GM19099 (cell line): ENCODE data around the gene CXorf58.

Experiments
- POLR2A ChIP-seq: IDR thresholded peaks from 3 replicates; pipeline ENCODE4 v1.6.1; 2011; ENCODE audit warnings: low read depth; ENCODE audit not compliant: insufficient read length; ENCODE audit errors: extremely low read depth

Gene CXorf58

DNA sequence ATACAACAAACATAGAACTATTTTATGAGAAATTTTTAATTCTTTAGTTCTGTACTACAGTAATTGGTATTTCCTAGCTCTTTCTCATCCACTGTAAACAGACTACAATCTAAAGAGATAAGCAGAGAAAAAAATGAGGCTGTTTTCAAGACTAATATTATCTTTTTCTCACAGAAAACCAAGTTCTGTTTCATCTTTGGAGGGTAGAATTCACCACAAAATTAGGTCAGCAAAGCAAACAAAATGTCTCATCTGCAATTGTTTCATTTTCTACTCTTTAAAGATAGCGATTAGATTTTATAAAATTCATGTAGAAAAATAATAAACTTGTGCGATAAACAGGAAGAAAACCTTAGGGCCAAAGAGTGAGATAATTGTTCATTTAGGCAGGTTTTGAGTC, 10.8 kb upstream of the CXorf58 start:
- TF ChIP-seq POLR2A, result no peak

DNA sequence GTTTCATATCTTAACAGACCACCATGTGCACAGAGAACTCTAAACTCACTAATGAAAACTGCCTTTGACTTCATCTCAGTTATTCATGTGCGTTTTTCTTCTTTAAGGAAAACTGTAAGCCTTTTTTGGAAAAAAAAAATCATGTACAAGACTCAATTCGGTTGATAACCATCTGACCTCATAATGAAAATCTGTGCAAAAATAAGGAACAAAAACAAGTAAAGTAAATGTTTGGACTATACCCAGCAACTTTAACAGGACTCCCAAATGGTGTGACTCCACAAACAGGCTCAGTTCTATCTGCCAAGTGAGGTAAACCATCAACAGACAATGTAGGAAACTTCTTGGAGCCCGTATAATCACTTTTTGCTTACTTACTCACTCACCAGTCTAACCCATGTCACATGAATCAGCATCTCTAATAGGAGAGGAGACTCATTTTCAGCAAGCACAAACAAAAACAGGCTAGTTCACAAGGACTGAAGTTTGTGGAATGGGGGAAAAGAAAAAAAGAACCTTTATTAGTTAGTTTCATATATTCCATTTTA, 9.3 kb upstream of the CXorf58 start:
- TF ChIP-seq POLR2A, result no peak

- no peak for TF ChIP-seq POLR2A
Measured at GRCh38 chrX:23900220-23900797, 7.5 kb upstream of the CXorf58 start.

- no peak for TF ChIP-seq POLR2A
Measured at GRCh38 chrX:23901060-23901459, 6.7 kb upstream of the CXorf58 start.

DNA sequence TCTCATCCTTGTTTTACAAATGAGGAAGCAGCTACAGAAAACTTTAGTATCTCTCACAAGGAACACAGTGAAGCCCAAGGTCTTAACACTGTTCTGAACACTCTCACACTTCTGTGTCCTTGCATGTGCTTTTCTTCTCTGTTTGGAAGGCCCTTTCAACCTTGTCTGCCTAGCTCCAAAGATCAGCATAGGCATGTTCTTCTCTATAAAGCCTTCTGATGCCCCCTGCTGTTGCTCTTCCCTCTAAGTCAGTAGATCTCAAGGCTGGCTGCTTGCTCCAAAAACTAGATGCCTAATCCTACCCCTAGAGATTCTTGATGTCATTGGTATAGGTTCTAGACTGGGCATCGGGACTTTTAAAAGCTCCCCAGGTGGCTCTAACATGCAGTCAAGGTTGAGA, 6.0 kb upstream of the CXorf58 start:
- no peak for TF ChIP-seq POLR2A

DNA sequence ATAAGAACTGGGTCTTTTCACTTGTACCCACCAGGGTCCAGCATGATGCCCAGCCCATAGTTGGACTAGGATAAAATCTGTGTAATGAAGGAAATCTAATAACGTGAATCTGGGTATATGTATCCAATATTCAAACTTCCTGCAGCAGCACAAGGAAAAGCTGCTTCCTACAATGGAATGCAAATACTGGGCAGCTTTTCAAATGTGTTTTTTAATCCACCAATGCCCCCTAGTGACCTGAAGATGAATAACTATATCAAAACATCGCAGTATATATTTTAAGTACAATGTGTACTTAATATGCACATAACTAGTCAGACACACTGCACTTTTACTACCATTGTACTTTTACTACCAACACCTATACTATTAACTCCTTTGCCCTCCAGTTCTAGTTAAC, 5.4 kb upstream of the CXorf58 start:
- no peak for TF ChIP-seq POLR2A

DNA sequence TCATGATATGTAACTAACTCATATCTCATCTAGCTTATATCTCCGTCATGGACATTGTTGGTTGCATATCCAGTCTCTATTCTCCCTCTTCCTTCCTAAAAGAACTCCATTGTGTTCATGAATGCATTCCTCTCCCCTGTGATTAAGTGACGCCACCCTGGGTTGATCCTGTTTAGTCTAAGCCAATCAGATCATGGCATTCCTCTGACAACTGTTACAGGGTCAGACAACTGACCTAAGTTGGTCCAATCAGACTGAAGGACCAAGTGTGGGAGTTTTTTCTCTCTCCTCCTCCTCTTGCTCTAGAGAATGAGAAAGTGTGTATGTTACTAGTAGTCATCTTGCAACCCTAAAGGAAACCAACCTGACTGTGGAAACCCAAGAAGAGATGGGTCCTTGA, 3.7 kb upstream of the CXorf58 start:
- TF ChIP-seq POLR2A, result no peak

- no peak for TF ChIP-seq POLR2A
Measured at GRCh38 chrX:23907111-23907497, 702 bp upstream of the CXorf58 start.

- TF ChIP-seq POLR2A, result no peak
Measured at GRCh38 chrX:23908219-23909004, 606 bp downstream of the CXorf58 start.

GRCh38 chrX:23911126-23911835, 3.5 kb downstream of the CXorf58 start:
- no peak for TF ChIP-seq POLR2A

DNA sequence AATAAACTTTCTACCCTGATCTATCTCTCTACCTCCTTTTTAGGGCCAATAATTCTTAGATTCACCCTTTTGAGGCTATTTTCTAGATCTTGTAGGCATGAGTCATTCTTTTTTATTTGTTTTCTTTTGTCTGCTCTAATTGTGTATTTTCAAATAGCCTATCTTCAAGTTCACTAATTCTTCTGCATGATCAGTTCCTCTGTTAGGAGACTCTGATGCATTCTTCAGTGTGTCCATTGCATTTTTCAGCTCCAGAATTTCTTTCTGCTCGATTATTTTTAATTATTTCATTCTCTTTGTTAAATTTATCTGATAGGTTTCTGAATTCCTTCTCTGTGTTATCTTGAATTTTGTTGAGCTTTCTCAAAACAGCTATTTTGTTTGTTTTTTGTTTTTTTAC, 11.3 kb downstream of the CXorf58 start:
- TF ChIP-seq POLR2A, result no peak

DNA sequence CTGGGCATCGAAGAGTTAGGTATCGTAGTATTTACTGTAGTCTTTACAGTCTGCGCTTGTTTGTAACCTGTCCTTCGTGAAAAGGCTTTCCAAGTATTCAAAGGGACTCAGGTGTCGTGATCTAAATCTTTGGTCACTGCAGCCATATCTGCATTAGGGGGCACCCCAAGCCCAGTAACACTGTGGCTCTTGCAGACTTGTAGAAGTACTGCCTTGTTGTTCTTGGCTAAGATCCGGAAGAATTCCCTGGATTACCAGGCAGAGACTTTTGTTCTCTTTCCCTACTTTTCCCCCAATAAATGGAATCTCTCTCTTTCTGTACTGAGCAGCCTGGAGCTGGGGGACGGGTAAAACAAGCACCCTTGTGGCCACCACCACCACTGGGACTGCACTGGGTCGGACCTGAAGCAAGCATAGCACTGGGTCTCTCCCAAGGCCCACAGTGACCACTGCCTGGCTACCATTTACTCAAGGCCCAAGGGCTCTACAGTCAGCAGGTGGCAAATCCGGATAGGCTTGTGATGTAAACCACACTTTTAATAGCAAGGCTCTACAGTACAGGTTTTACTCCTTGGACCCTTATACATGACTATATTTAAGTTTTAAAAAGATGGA, 12.0 kb downstream of the CXorf58 start:
- no peak for TF ChIP-seq POLR2A

- TF ChIP-seq POLR2A, result no peak
Measured at GRCh38 chrX:23926015-23926414, 18.2 kb downstream of the CXorf58 start.

DNA sequence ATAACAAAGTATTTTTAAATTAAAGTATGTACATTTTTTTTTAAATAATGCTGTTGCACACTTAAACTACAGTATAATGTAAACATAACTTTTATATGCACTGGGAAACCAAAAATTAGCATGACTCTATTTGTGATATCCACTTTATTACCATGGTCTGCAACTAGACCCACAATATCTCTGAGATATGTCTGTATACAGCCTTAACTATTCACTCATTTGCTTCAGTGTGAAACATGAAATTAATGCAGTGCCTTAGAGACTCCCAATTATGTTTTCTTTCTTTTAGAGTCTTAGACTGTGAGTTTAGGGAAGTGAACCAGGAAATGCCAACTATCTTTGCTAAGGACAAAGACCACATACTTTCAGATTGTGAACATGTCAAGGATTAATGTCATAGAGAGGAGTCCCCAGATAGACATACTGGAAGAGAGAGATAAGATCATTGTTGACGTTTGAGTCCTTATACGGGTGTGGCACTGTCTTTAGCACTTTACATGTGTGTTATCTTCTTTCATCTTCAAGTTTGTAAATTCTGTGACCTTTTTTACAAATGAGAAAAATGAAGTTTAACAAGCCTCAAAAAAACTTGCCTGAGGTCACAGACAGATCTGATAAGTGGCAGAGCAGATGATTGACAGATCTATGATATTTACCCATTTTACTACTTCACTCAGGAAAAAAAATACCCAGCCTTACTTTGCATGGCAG, 23.2 kb downstream of the CXorf58 start:
- no peak for TF ChIP-seq POLR2A

DNA sequence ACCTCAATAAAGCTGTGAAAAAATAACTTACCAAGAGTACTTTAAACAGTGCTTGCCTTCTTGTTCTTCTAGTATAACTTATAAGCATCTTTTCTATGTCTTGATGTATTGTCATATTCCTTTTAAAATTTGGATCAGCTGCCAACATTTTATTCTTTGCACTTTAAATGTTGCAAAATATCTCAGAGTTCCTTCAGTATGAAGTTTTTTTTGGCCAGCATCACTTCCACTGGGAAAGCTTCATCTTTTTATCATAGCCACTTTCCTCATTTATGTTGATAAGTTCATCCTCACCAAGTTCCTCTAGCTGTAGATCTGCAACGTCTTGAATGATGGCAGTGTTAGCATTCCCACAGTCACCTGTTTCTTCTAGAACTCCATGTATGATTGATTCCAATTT, 24.2 kb downstream of the CXorf58 start:
- no peak for TF ChIP-seq POLR2A
